ENCODE results near the gene TNF. TPM values are rescaled to one million over a fixed set of nuclear protein-coding genes. Genes with fewer than 3 reads are reported as not detected.
A peak's percentile ranks its signal among the peaks of the same experiment; 100 is the strongest.

Gene TNF
- total RNA-seq, 1 donor from 2014 or later, result not detected

DNA sequence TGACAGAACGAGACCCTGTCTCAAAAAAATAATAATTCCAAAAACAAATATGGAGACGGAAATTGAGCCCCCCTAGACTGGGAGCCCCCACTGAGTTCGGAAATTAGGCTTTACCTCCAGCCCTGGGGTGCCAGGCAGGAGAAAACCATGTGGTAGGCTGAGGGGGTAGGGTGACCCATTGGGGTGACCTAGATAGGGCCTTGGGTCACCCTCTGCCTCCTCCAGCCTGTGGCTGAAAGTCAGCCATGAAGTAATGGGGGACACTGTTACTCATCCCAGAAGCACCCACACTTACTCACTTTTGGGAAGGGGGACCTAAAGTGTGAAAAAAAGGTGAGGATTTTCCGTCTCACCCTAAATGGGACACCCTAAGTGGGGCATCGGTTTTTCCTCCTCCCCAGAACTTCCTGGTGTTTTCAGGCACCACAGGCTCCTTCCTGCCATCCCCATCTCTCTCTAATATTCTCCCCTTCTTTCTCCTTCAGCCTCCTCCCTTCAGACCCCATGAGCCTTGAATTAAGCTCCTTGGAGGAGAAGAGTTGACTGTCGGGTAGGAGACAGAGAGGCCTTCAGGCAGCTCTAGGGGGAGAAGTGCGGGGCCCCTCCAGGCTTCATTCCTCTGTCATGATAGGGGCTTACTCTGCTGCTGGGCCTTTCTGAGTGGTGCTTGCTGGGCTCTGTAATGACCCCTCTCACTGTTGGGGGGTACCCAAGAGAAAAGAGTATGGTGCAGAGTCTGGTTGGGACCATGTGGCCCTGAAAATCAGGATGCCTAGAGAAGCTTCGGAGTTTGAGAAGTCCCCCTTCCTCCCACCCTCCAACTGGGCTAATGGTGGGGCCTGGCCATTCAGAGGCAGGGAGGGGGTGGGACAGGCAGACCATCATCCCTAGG is 4.4 kb downstream of the TNF start:
- no peaks in the 10 kb centered on the region for H3K36me3 ChIP-seq
- H3K4me1 ChIP-seq, result peaks cover 25% of the 10 kb centered on the region
- TF ChIP-seq, protein P1, sequence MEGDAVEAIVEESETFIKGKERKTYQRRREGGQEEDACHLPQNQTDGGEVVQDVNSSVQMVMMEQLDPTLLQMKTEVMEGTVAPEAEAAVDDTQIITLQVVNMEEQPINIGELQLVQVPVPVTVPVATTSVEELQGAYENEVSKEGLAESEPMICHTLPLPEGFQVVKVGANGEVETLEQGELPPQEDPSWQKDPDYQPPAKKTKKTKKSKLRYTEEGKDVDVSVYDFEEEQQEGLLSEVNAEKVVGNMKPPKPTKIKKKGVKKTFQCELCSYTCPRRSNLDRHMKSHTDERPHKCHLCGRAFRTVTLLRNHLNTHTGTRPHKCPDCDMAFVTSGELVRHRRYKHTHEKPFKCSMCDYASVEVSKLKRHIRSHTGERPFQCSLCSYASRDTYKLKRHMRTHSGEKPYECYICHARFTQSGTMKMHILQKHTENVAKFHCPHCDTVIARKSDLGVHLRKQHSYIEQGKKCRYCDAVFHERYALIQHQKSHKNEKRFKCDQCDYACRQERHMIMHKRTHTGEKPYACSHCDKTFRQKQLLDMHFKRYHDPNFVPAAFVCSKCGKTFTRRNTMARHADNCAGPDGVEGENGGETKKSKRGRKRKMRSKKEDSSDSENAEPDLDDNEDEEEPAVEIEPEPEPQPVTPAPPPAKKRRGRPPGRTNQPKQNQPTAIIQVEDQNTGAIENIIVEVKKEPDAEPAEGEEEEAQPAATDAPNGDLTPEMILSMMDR (IDR thresholded peaks at IDR 0.05), result no peak
- TF ChIP-seq POLR2A (IDR thresholded peaks at IDR 0.05) (no peak), POLR2AphosphoS5 (IDR thresholded peaks at IDR 0.05; ENCODE audit: insufficient read depth in 1 of 2, low read depth in 1 of 2) (no peak)
- peak overlapping the region; percentile 92 for H3K27ac ChIP-seq
- no peaks in the 10 kb centered on the region for H3K27me3 ChIP-seq
- H3K9me3 ChIP-seq, result no peaks in the 10 kb centered on the region
- intact Hi-C loops (cut with DNase I), result no loop called here
- no peak overlapping the region for H3K4me3 ChIP-seq
- no peak for DNase-seq (ENCODE audit: extremely low spot score in 2 of 2)

DNA sequence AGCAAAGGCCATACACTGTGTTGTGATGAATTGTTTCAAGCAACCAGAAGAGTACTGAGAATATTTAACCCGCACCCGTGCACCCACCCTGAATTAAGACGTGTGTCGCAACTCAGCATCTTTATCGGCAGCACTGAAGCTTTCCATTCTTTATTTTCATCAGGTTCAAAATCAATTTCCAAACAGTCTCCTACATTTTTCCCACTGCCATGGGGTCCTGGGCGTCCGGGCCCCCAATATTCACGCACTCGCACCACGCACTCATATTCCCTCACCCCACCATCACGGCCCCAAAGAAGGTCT is 5.0 kb downstream of the TNF start:
- peaks cover 25% of the 10 kb centered on the region for H3K4me1 ChIP-seq
- H3K9me3 ChIP-seq, result no peaks in the 10 kb centered on the region
- no peaks in the 10 kb centered on the region for H3K36me3 ChIP-seq
- H3K27me3 ChIP-seq, result no peaks in the 10 kb centered on the region
- no peak for DNase-seq (ENCODE audit: extremely low spot score in 2 of 2)
- H3K27ac ChIP-seq, result peak overlapping the region; percentile 92
- TF ChIP-seq, protein P1 (IDR thresholded peaks at IDR 0.05), result no peak
- TF ChIP-seq POLR2A (IDR thresholded peaks at IDR 0.05), result no peak
- no peak for TF ChIP-seq POLR2AphosphoS5 (IDR thresholded peaks at IDR 0.05; ENCODE audit: insufficient read depth in 1 of 2, low read depth in 1 of 2)
- intact Hi-C loops (cut with DNase I), result no loop called here
- peak overlapping the region; percentile 68 to 74 for H3K4me3 ChIP-seq

DNA sequence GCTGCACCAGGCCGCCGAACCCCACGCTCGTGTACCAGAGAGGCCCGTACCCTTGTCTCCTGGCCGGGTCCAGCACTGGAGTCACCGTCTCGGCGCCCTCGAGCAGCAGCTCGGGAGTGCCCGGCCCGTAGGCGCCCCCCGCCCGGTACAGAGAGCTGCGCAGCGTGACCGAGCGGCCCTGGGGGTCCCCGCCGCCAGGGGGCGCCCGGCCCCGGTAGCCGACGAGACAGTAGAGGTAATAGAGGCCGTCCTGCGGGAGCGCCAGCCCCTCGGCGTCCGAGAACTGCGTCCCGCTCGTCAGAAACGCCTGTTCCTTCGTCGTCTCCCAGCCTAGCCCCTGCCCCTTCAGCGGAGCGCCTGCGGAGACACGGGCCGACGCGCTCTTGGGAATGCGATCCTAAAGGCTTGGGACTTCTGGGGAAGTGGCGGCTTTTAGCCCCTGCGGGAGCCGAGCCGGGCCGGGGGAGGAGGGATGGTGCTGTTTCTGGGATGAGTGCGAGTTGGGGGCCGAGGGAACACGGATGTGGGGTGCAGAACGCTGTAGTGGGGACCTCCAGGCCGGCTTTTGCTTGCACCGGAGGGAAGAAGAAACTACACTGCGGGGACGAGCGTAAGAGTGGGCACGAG is 5.6 kb downstream of the TNF start:
- peaks cover 25% of the 10 kb centered on the region for H3K4me1 ChIP-seq

DNA sequence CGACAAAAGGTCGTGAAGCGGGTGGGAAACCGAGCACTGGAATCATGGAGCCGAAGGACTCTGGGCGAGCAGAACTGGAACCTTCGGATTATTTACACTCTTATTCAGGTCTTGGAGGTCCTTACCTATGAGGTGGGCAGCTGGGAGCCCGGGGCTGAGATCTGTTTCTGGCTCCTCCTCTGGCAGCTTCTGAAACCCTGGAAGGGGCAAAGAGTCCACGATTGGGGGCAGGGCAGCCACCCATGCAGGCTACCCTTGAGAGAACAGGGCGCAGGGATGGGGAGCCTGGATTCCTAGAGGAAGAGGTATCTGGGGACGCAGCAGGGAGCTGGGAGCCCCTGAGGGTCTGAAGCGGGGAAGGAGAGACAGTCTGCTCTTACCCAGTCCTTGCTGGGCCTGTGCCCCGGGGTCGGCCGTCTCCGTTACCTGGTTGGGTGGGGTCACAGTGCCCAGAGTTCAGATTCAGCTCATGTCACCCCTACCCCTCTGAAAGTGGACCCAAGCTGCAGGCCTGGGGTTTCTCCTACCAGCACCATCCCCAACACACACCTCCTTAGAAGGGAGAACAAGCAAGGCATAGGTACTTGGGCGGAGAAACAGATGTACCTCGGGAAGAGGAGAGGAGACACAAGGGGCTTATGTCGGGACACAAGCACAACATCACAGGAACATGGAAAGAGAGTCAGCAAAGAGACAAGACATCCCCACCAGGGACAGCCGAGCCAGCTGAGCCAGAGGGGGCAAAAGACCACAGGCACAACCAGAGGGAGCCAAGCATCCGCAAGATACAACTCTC is 6.3 kb downstream of the TNF start:
- H3K4me3 ChIP-seq, result peak overlapping the region; percentile 68 to 74
- no peak for DNase-seq (ENCODE audit: extremely low spot score in 2 of 2)
- no peaks in the 10 kb centered on the region for H3K27me3 ChIP-seq
- H3K27ac ChIP-seq, result peak overlapping the region; percentile 92
- TF ChIP-seq POLR2AphosphoS5 (IDR thresholded peaks at IDR 0.05; ENCODE audit: insufficient read depth in 1 of 2, low read depth in 1 of 2), result no peak
- no peak for TF ChIP-seq POLR2A (IDR thresholded peaks at IDR 0.05)
- TF ChIP-seq, protein P1 (IDR thresholded peaks at IDR 0.05), result no peak
- intact Hi-C loops (cut with DNase I), result no loop called here
- H3K4me1 ChIP-seq, result peaks cover 25% of the 10 kb centered on the region
- H3K36me3 ChIP-seq, result no peaks in the 10 kb centered on the region
- H3K9me3 ChIP-seq, result no peaks in the 10 kb centered on the region

More for the DNA sequence above, 5.6 kb downstream of the TNF start:
- intact Hi-C loops (cut with DNase I), result no loop called here
- no peak for DNase-seq (ENCODE audit: extremely low spot score in 2 of 2)
- peak overlapping the region; percentile 92 for H3K27ac ChIP-seq
- TF ChIP-seq, protein P1 (IDR thresholded peaks at IDR 0.05), result peak; percentile 93 to 96 (median 94)
- peak; percentile 42 to 73 for TF ChIP-seq POLR2AphosphoS5 (IDR thresholded peaks at IDR 0.05; ENCODE audit: insufficient read depth in 1 of 2, low read depth in 1 of 2)
- TF ChIP-seq POLR2A (IDR thresholded peaks at IDR 0.05), result peak in 1 of 2 donors; percentile 40
- no peaks in the 10 kb centered on the region for H3K9me3 ChIP-seq
- H3K4me3 ChIP-seq, result peak overlapping the region; percentile 68 to 74
- no peaks in the 10 kb centered on the region for H3K36me3 ChIP-seq
- H3K27me3 ChIP-seq, result no peaks in the 10 kb centered on the region
